B cell (primary cell): Measurements from ENCODE around the gene FRMD4A. TPM values are rescaled to one million over a fixed set of nuclear protein-coding genes. Genes with fewer than 3 reads are reported as not detected.

ENCODE experiments used
- ATAC-seq: fragments of 200-7000 bp; cut with Tn5 transposase; one replicate; pipeline ENCODE4 v1.10.0; 2021; ENCODE audit warnings: low read depth, mild to moderate bottlenecking, moderate number of reproducible peaks, moderate library complexity
- CTCF ChIA-PET: fragments of 350-600 bp; sonication (Branson Sonifier 250); formaldehyde crosslinking; loops from one replicate; lab custom pipeline; 2021; ENCODE audit warnings: antibody characterized with exemption, inconsistent platforms; lab: Charles Lee
- POLR2A ChIA-PET: fragments of 350-600 bp; sonication (Branson Sonifier 250); formaldehyde crosslinking; loops from one replicate; lab custom pipeline; 2021; ENCODE audit warnings: antibody characterized with exemption; lab: Charles Lee
- DNase-seq: peaks from one replicate; pipeline ENCODE4 v3.0.0; 2013
- H2AFZ ChIP-seq: 2 replicates; pipeline ENCODE4 v1.6.1; 2012; ENCODE audit warnings: mild to moderate bottlenecking, low read depth, low read length; ENCODE audit not compliant: insufficient read depth, poor library complexity, severe bottlenecking
- H3K27ac ChIP-seq, 2 donors: 1 replicate in 1 of 2; 2 replicates in 1 of 2; pipeline ENCODE4 v1.5.1; 2012 to 2013; ENCODE audit warnings: low read length in 2 of 2, mild to moderate bottlenecking in 2 of 2, moderate library complexity in 1 of 2
- H3K27me3 ChIP-seq, 4 experiments: fragments of 200-600 bp in 1 of 4; sonication (generic) in 1 of 4; replicated peaks in 1 of 4; 1 replicate in 2 of 4; 2 replicates in 2 of 4; pipeline versions ENCODE4 v1.6.1 to v1.7.0; 2013 to 2016; ENCODE audit warnings: low read length in 3 of 4, mild to moderate bottlenecking in 2 of 4, mixed read lengths in 1 of 4, moderate library complexity in 1 of 4; ENCODE audit not compliant: insufficient read depth in 4 of 4, control insufficient read depth in 3 of 4; ENCODE audit errors: control extremely low read depth in 1 of 4
- H3K36me3 ChIP-seq, 2 experiments: replicated peaks in 1 of 2; 1 replicate in 1 of 2; 2 replicates in 1 of 2; pipeline versions ENCODE4 v1.6.1 to v1.7.1; 2013; ENCODE audit warnings: low read length in 1 of 2; ENCODE audit not compliant: insufficient read depth in 2 of 2, control insufficient read depth in 1 of 2; ENCODE audit errors: control extremely low read depth in 1 of 2, extremely low read depth in 1 of 2
- H3K4me1 ChIP-seq, 2 donors: fragments of 200-600 bp in 1 of 2; sonication (generic) in 1 of 2; 1 replicate in 1 of 2; 2 replicates in 1 of 2; pipeline versions ENCODE4 v1.5.1 to v1.6.1; 2013 to 2017; ENCODE audit warnings: low read length in 2 of 2; ENCODE audit not compliant: control insufficient read depth in 2 of 2, insufficient read depth in 2 of 2
- H3K4me2 ChIP-seq: replicated peaks from 2 replicates; pipeline ENCODE3; 2012; ENCODE audit warnings: mild to moderate bottlenecking, low read depth, low read length; ENCODE audit not compliant: poor library complexity, severe bottlenecking
- H3K4me3 ChIP-seq, 5 experiments: fragments of 200-600 bp in 1 of 5; sonication (generic) in 1 of 5; 1 replicate in 3 of 5; 2 replicates in 2 of 5; pipeline versions ENCODE4 v1.5.1 to v1.7.0; 2011 to 2016; ENCODE audit warnings: low read length in 4 of 5, mild to moderate bottlenecking in 4 of 5, low read depth in 2 of 5, control low read depth in 1 of 5, moderate library complexity in 1 of 5; ENCODE audit not compliant: insufficient read depth in 1 of 5; ENCODE audit errors: control extremely low read depth in 1 of 5, extremely low read depth in 1 of 5
- H3K79me2 ChIP-seq: fragments of 200-600 bp; sonication (generic); one replicate; pipeline ENCODE4 v1.6.0; 2016; ENCODE audit warnings: low read length; ENCODE audit not compliant: control insufficient read depth, insufficient read depth
- H3K9ac ChIP-seq: fragments of 200-600 bp; sonication (generic); 2 replicates; pipeline ENCODE4 v1.6.1; 2017; ENCODE audit warnings: mild to moderate bottlenecking, low read length, moderate library complexity
- H3K9me3 ChIP-seq, 3 donors: one replicate each; pipeline versions ENCODE4 v1.6.1 to v1.7.1; 2013; ENCODE audit warnings: low read length in 2 of 3; ENCODE audit not compliant: control insufficient read depth in 2 of 3, insufficient read depth in 1 of 3; ENCODE audit errors: control extremely low read depth in 1 of 3
- H4K20me1 ChIP-seq: 2 replicates; pipeline ENCODE4 v1.6.0; 2012; ENCODE audit warnings: mild to moderate bottlenecking, low read length; ENCODE audit not compliant: insufficient read depth, control insufficient read depth, poor library complexity, severe bottlenecking
- H3K27ac Mint-ChIP-seq: one replicate; pipeline ENCODE4 v1.8.0; 2021; ENCODE audit warnings: mixed read lengths
- H3K27me3 Mint-ChIP-seq: one replicate; pipeline ENCODE4 v1.8.0; 2021; ENCODE audit warnings: mixed read lengths
- H3K4me1 Mint-ChIP-seq: one replicate; pipeline ENCODE4 v1.8.0; 2021; ENCODE audit warnings: mixed read lengths
- H3K4me3 Mint-ChIP-seq: one replicate; pipeline ENCODE4 v1.8.0; 2021; ENCODE audit warnings: mixed read lengths
- H3K9me3 Mint-ChIP-seq: one replicate; pipeline ENCODE4 v1.8.0; 2022; ENCODE audit warnings: mixed read lengths; ENCODE audit not compliant: insufficient read depth
- CTCF ChIP-seq: fragments of 200-600 bp; IDR thresholded peaks from one replicate; pipeline ENCODE4 v1.8.0; 2022; ENCODE audit warnings: antibody characterized with exemption, mild to moderate bottlenecking
- EZH2 ChIP-seq: IDR thresholded peaks from 2 replicates; pipeline ENCODE4 v1.6.1; 2012; ENCODE audit warnings: borderline replicate concordance, low read depth, mild to moderate bottlenecking, moderate library complexity, low read length; ENCODE audit not compliant: insufficient read depth, poor library complexity, severe bottlenecking
- WGBS: methylation state at CpG from one replicate; pipeline ENCODE4 v1.1.5; 2013; ENCODE audit warnings: missing lambda C conversion rate; ENCODE audit not compliant: insufficient coverage; 5-methylcytosine and 5-hydroxymethylcytosine counted together
- intact Hi-C: fragments of 100-400 bp; cut with micrococcal nuclease; formaldehyde crosslinking; loops from one replicate; pipeline ENCODE4 v1.10.0; 2022
- polyA plus RNA-seq: library from polyadenylated mRNA; depleted of rRNA; stranded (reverse); fragments of >200 nt; gene quantifications from 2 replicates; pipeline ENCODE4 v1.2.3, GENCODE V29; 2012
- total RNA-seq, 2 donors: library from RNA; stranded (reverse); fragments of 120-200 nt in 1 of 2; gene quantifications; 1 replicate in 1 of 2; 2 replicates in 1 of 2; pipeline versions ENCODE4 v1.2.3 to v1.2.4, GENCODE V29; 2013 to 2022

FRMD4A gene
- total and polyA plus RNA-seq, 2 donors (not counting 1 experiment from before 2014, with no cell fraction given), result 0.76 to 3.4 TPM

GRCh38 chr10:13831711-13832141, 499.0 kb downstream of the FRMD4A start:
- DNase-seq, result peak; percentile 65
- Mint-ChIP-seq H3K27me3 (no peaks in the 10 kb centered on the region), H3K9me3 (no peaks in the 10 kb centered on the region), H3K27ac (peak overlapping the region; percentile 87), H3K4me1 (peaks cover 24% of the 10 kb centered on the region), H3K4me3 (peak overlapping the region; percentile 71)
- peak overlapping the region; percentile 22 for H3K9ac ChIP-seq
- H2AFZ ChIP-seq, result peak overlapping the region; percentile 64
- peak; percentile 88 for ATAC-seq
- intact Hi-C loops, result loop anchor here (2.0 kb wide), 1 partner anchor 45 kb away; no protein-coding TSS in a partner anchor
- peak overlapping the region; percentile 56 for H3K4me2 ChIP-seq
- peaks cover 14 to 16% of the 10 kb centered on the region in 2 donors for H3K4me1 ChIP-seq
- WGBS, result 38% methylated on average over 2 of the region's 4 CpGs
- H3K27me3 ChIP-seq, result no peaks in the 10 kb centered on the region
- ChIA-PET CTCF (no interaction called here), POLR2A (interaction anchor here (1.7 kb wide), 1 partner anchor 19 kb away, joined by 4 read pairs; no protein-coding TSS in a partner anchor)
- H3K79me2 ChIP-seq, result no peaks in the 10 kb centered on the region
- H3K36me3 ChIP-seq, result no peaks in the 10 kb centered on the region
- no peaks in the 10 kb centered on the region for H4K20me1 ChIP-seq
- peak overlapping the region in 1 of 5 experiments; percentile 20 for H3K4me3 ChIP-seq
- H3K27ac ChIP-seq, result peak overlapping the region; percentile 55 to 57
- TF ChIP-seq EZH2 (no peak), CTCF (no peak)
- no peaks in the 10 kb centered on the region for H3K9me3 ChIP-seq

- H4K20me1 ChIP-seq, result no peaks in the 10 kb centered on the region
- DNase-seq (no peak), ATAC-seq (no peak)
- CTCF ChIA-PET, result interaction anchor here (0.9 kb wide), 1 partner anchor 13 kb away, joined by 3 read pairs; no protein-coding TSS in a partner anchor
- H3K27ac Mint-ChIP-seq, result no peak overlapping the region
- H3K4me3 Mint-ChIP-seq, result no peak overlapping the region
- H3K4me1 ChIP-seq, result peaks cover 14 to 16% of the 10 kb centered on the region in 2 donors
- no peaks in the 10 kb centered on the region for H3K9me3 ChIP-seq
- H2AFZ ChIP-seq, result no peak overlapping the region
- intact Hi-C loops, result loop anchor here (2.0 kb wide), 1 partner anchor 44 kb away; no protein-coding TSS in a partner anchor
- peaks cover 24% of the 10 kb centered on the region for H3K4me1 Mint-ChIP-seq
- no peaks in the 10 kb centered on the region for H3K36me3 ChIP-seq
- no peak overlapping the region for H3K4me3 ChIP-seq
- no peaks in the 10 kb centered on the region for H3K27me3 ChIP-seq
- no peak for TF ChIP-seq CTCF
- no peak for TF ChIP-seq EZH2
- H3K79me2 ChIP-seq, result no peaks in the 10 kb centered on the region
- H3K9ac ChIP-seq, result no peak overlapping the region
- WGBS, result 100% methylated on average over 2 of the region's 4 CpGs
- no peaks in the 10 kb centered on the region for H3K9me3 Mint-ChIP-seq
- no peaks in the 10 kb centered on the region for H3K27me3 Mint-ChIP-seq
- no peak overlapping the region for H3K4me2 ChIP-seq
- POLR2A ChIA-PET, result no interaction called here
- H3K27ac ChIP-seq, result no peak overlapping the region
Observed at GRCh38 chr10:13830385-13830784, 500.3 kb downstream of the FRMD4A start.
